GM19043 (cell line): ENCODE results near the gene MYB.

Experiments used
- ATAC-seq: cut with Tn5 transposase; IDR thresholded peaks from one replicate; pipeline ENCODE4 v1.9.1; 2021; ENCODE audit warnings: low read depth; ENCODE audit not compliant: unreplicated experiment

The MYB gene

GRCh38 chr6:135215563-135215962 lies 34.5 kb downstream of the MYB start:
- no peak for ATAC-seq

GRCh38 chr6:135217663-135218062 lies 36.6 kb downstream of the MYB start:
- no peak for ATAC-seq

GRCh38 chr6:135219346-135219745 lies 38.2 kb downstream of the MYB start:
- no peak for ATAC-seq

GRCh38 chr6:135221042-135221441 lies 39.9 kb downstream of the MYB start:
- no peak for ATAC-seq

GRCh38 chr6:135221505-135221904 lies 40.4 kb downstream of the MYB start:
- no peak for ATAC-seq

- ATAC-seq: no peak
These were observed 41.5 kb downstream of the MYB start for GRCh38 chr6:135222623-135223022.

GRCh38 chr6:135224037-135224647 lies 43.0 kb downstream of the MYB start:
- no peak for ATAC-seq

- ATAC-seq: no peak
These were observed 44.8 kb downstream of the MYB start for GRCh38 chr6:135225911-135226310.

- peak; percentile 71 for ATAC-seq
These were observed 45.4 kb downstream of the MYB start for GRCh38 chr6:135226537-135226936.

GRCh38 chr6:135227349-135227748 lies 46.2 kb downstream of the MYB start:
- no peak for ATAC-seq

- no peak for ATAC-seq
These were observed 46.6 kb downstream of the MYB start for GRCh38 chr6:135227758-135228157.

- ATAC-seq: no peak
These were observed 47.4 kb downstream of the MYB start for GRCh38 chr6:135228486-135228885.

- no peak for ATAC-seq
These were observed 48.9 kb downstream of the MYB start for GRCh38 chr6:135229996-135230395.

- ATAC-seq: no peak
These were observed 49.8 kb downstream of the MYB start for GRCh38 chr6:135230711-135231468.

- ATAC-seq: no peak
These were observed 50.3 kb downstream of the MYB start for GRCh38 chr6:135231469-135231844.

- ATAC-seq: peak; percentile 66
These were observed 52.8 kb downstream of the MYB start for GRCh38 chr6:135233686-135234491.

- ATAC-seq: no peak
These were observed 53.3 kb downstream of the MYB start for GRCh38 chr6:135234492-135234780.

- no peak for ATAC-seq
These were observed 54.6 kb downstream of the MYB start for GRCh38 chr6:135235716-135236115.

- no peak for ATAC-seq
These were observed 55.2 kb downstream of the MYB start for GRCh38 chr6:135236319-135236718.

GRCh38 chr6:135236732-135237131 lies 55.6 kb downstream of the MYB start:
- ATAC-seq: no peak

GRCh38 chr6:135240711-135241110 lies 59.6 kb downstream of the MYB start:
- no peak for ATAC-seq
